Sigmoid colon (tissue), 7 donors: ENCODE results near the gene PGP. TPM values are rescaled to one million over a fixed set of nuclear protein-coding genes. Genes with fewer than 3 reads are reported as not detected.

ENCODE experiments used
- DNase-seq: peaks from one replicate; pipeline ENCODE4 v3.0.0-alpha.2; 2019
- H3K27ac ChIP-seq, 4 donors: fragments of 200-600 bp; sonication (generic); one replicate each; pipeline ENCODE4 v1.5.1; 2016 to 2019; ENCODE audit warnings: mild to moderate bottlenecking in 1 of 4
- H3K27me3 ChIP-seq, 3 donors: fragments of 200-600 bp; sonication (generic); one replicate each; pipeline ENCODE4 v1.5.1; 2019; ENCODE audit warnings: mild to moderate bottlenecking in 1 of 3
- H3K36me3 ChIP-seq, 4 donors: fragments of 200-600 bp; sonication (generic); one replicate each; pipeline ENCODE4 v1.5.1; 2016 to 2019
- H3K4me1 ChIP-seq, 4 donors: fragments of 200-600 bp; sonication (generic); one replicate each; pipeline ENCODE4 v1.5.1; 2017 to 2019
- H3K4me3 ChIP-seq, 4 donors: fragments of 200-600 bp; sonication (generic); one replicate each; pipeline ENCODE4 v1.5.1; 2017 to 2019; ENCODE audit warnings: mild to moderate bottlenecking in 2 of 4, moderate library complexity in 1 of 4
- H3K9me3 ChIP-seq, 4 donors: fragments of 200-600 bp in 3 of 4; sonication (generic) in 3 of 4; one replicate each; pipeline versions ENCODE4 v1.5.1 to v1.6.1; 2013 to 2019
- EP300 ChIP-seq, 4 donors: sonication (generic); formaldehyde crosslinking; IDR thresholded peaks; one replicate each; pipeline ENCODE4 v1.6.1; 2017; ENCODE audit warnings: antibody characterized with exemption in 4 of 4
- POLR2A ChIP-seq, 2 donors: fragments of 450-650 bp; IDR thresholded peaks; one replicate each; pipeline ENCODE4 v1.6.1; 2016; ENCODE audit warnings: antibody characterized with exemption in 2 of 2, mild to moderate bottlenecking in 2 of 2, moderate library complexity in 2 of 2
- POLR2AphosphoS5 ChIP-seq, 4 donors: sonication (generic); formaldehyde crosslinking; IDR thresholded peaks; one replicate each; pipeline ENCODE4 v1.6.1; 2017; ENCODE audit warnings: antibody characterized with exemption in 4 of 4
- WGBS, 2 donors: extraction: QIAGEN DNeasy Blood & Tissue Kit; methylation state at CpG; one replicate each; pipeline ENCODE4 v1.1.7; 2013; 5-methylcytosine and 5-hydroxymethylcytosine counted together
- intact Hi-C: fragments of 100-400 bp; cut with DNase I; formaldehyde crosslinking; loops from one replicate; pipeline ENCODE4 v1.15.1; 2023
- polyA plus RNA-seq, 3 donors: library from polyadenylated mRNA; stranded (reverse); fragments of 200-250 nt; gene quantifications; one replicate each; pipeline ENCODE4 v1.2.3, GENCODE V29; 2013
- total RNA-seq, 4 donors: library from RNA; depleted of rRNA; stranded (reverse); fragments of >200 nt; gene quantifications; one replicate each; pipeline ENCODE4 v1.1.0, GENCODE V29; 2016
- TF ChIP-seq, protein P1 (sequence below), 4 experiments: fragments of 450-650 bp in 3 of 4; fragments of 200-600 bp in 1 of 4; IDR thresholded peaks; one replicate each; pipeline ENCODE4 v1.5.1; 2016 to 2019; ENCODE audit warnings: antibody characterized with exemption in 4 of 4, mild to moderate bottlenecking in 3 of 4, moderate library complexity in 2 of 4
- donor health status: healthy with polysubstance abuse.
- donor health status: Bipolar disorder and iron deficiency.
- donor health status: healthy.

Gene PGP
- total and polyA plus RNA-seq, 7 donors, result 6.0 to 20.2 (median 10.3) TPM

DNA sequence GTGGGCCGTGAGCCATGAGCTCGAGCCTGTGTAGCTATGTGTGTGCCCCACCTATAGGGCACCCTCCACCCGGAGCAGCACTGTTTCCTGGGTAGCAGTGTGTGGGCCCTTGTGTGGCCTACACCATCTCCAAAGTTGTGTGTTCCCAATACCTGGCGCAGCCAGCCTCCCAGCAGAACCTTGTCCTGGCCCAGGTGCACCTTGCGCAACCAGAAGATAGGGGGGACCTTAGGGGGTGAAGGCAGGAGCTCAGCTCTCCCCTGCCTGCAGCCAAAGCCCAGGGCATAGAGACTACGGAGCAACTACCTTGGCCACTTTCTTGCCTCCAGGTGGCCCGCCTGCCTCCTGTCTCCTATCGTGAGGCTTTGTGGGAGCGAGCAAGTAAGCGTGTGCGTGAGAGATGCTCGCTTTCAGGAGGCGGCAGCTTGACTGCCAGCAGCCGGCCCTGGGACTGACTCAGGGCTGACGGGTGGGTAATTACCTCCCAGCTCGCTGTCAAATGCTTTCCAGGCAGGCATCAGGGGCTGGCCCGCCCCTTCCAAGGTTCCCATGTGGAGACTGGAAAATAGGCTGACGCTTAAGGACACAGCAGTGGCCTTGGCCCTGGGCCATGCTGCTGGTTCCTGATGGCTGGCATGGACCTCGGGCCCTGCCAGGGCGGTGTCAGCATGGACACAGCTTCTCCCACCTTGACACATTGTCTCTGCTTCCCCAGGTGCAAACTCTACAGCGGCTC lies 40.1 kb downstream of the PGP start:
- peaks cover 30 to 86% (median 56%) of the 10 kb centered on the region in 4 donors for H3K36me3 ChIP-seq
- H3K27me3 ChIP-seq, result peaks cover 0 to 8% (median 0%) of the 10 kb centered on the region in 3 donors
- no peak for DNase-seq
- no peaks in the 10 kb centered on the region for H3K9me3 ChIP-seq
- peaks cover 0 to 5% (median 0%) of the 10 kb centered on the region in 4 donors for H3K4me1 ChIP-seq
- no peak overlapping the region for H3K27ac ChIP-seq
- no peak overlapping the region for H3K4me3 ChIP-seq
- 92 to 94% methylated on average over 21 of the region's 21 CpGs for WGBS, 2 donors
- no peak for TF ChIP-seq POLR2AphosphoS5 (IDR thresholded peaks at IDR 0.05)
- TF ChIP-seq POLR2A (IDR thresholded peaks at IDR 0.05), result no peak
- intact Hi-C loops, result no loop called here

DNA sequence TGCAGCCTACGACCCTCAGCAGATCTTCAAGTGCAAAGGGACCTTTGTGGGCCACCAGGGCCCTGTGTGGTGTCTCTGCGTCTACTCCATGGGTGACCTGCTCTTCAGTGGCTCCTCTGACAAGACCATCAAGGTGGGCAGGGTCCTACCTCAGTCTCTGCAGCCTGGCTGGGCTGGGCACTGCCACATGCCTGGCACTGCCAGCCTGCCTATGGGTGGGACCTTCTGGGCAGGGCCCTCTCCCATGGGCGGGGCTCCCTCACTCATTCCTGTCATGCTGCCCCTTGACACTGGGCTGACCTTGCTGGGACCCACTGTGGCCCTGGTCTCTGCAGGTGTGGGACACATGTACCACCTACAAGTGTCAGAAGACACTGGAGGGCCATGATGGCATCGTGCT lies 40.7 kb downstream of the PGP start:
- Histone ChIP-seq H3K27ac (no peak overlapping the region), H3K27me3 (peaks cover 0 to 8% (median 0%) of the 10 kb centered on the region in 3 donors), H3K4me3 (no peak overlapping the region), H3K9me3 (no peaks in the 10 kb centered on the region), H3K4me1 (peaks cover 0 to 5% (median 0%) of the 10 kb centered on the region in 4 donors), H3K36me3 (peaks cover 30 to 92% (median 56%) of the 10 kb centered on the region in 4 donors)
- WGBS, 2 donors, result 91 to 92% methylated on average over 4 of the region's 4 CpGs
- intact Hi-C loops, result no loop called here
- DNase-seq, result no peak
- TF ChIP-seq, protein P1, sequence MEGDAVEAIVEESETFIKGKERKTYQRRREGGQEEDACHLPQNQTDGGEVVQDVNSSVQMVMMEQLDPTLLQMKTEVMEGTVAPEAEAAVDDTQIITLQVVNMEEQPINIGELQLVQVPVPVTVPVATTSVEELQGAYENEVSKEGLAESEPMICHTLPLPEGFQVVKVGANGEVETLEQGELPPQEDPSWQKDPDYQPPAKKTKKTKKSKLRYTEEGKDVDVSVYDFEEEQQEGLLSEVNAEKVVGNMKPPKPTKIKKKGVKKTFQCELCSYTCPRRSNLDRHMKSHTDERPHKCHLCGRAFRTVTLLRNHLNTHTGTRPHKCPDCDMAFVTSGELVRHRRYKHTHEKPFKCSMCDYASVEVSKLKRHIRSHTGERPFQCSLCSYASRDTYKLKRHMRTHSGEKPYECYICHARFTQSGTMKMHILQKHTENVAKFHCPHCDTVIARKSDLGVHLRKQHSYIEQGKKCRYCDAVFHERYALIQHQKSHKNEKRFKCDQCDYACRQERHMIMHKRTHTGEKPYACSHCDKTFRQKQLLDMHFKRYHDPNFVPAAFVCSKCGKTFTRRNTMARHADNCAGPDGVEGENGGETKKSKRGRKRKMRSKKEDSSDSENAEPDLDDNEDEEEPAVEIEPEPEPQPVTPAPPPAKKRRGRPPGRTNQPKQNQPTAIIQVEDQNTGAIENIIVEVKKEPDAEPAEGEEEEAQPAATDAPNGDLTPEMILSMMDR (IDR thresholded peaks at IDR 0.05), result no peak
- no peak for TF ChIP-seq POLR2A (IDR thresholded peaks at IDR 0.05)
- TF ChIP-seq POLR2AphosphoS5 (IDR thresholded peaks at IDR 0.05), result no peak
- no peak for TF ChIP-seq EP300 (IDR thresholded peaks at IDR 0.05)

DNA sequence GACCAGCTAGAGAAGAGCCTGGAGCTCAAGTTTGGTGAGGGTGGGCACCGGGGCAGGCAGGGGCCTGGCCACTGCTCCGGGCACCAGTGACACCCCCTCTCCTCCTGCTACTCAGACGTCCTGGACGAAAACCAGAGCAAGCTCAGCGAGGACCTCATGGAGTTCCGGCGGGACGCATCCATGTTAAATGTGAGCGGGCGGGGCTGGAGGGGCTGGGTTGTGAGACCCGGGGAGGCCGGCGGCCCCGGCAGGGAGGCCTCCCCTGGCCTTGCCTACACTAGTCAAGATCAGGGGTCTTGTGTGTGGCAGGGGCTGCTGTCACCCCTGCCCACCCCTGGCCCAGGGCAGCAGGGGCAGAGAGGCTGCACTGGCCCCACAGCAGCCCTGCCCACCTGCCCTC lies 41.3 kb downstream of the PGP start:
- intact Hi-C loops, result no loop called here
- WGBS, 2 donors, result 91 to 94% methylated on average over 14 of the region's 14 CpGs
- TF ChIP-seq, protein P1 (IDR thresholded peaks at IDR 0.05), result no peak
- no peak for TF ChIP-seq POLR2A (IDR thresholded peaks at IDR 0.05)
- TF ChIP-seq EP300 (IDR thresholded peaks at IDR 0.05), result no peak
- TF ChIP-seq POLR2AphosphoS5 (IDR thresholded peaks at IDR 0.05), result no peak
- peaks cover 0 to 4% (median 0%) of the 10 kb centered on the region in 3 donors for H3K27me3 ChIP-seq
- H3K36me3 ChIP-seq, result peaks cover 30 to 98% (median 59%) of the 10 kb centered on the region in 4 donors
- DNase-seq, result no peak
- H3K4me1 ChIP-seq, result peaks cover 0 to 2% (median 0%) of the 10 kb centered on the region in 4 donors
- H3K9me3 ChIP-seq, result no peaks in the 10 kb centered on the region
- no peak overlapping the region for H3K27ac ChIP-seq
- H3K4me3 ChIP-seq, result no peak overlapping the region

DNA sequence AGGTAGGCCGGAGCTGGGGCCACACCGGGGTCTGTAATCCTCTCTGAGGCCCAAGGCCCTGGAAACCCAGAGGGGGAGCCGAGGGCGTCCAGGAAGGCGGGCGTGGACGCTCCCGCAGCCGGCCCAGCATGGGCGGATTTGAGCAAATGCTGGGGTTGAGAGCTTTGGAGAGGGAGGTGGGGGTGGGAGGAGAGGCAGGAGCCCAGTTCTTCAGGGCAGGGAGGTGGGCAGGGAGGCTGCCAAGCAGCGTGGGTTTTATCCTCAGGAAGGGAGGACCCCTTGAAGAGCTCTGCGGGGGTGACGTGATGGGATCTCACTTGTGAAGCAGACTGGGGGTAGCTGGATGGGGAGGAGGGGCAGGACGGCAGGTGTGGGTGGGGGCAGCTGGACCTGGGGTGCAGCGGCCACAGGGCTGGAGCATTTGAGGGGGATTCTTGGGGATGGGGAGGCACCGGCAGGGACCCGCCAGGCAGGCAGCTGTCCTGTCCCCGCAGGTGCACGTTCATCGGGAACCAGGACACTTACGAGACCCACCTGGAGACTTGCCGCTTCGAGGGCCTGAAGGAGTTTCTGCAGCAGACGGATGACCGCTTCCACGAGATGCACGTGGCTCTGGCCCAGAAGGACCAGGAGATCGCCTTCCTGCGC lies 41.8 kb downstream of the PGP start:
- Histone ChIP-seq H3K27ac (no peak overlapping the region), H3K27me3 (no peaks in the 10 kb centered on the region), H3K9me3 (no peaks in the 10 kb centered on the region), H3K36me3 (peaks cover 30 to 100% (median 65%) of the 10 kb centered on the region in 4 donors), H3K4me3 (no peak overlapping the region), H3K4me1 (no peaks in the 10 kb centered on the region)
- 92 to 96% methylated on average over 29 of the region's 29 CpGs for WGBS, 2 donors
- TF ChIP-seq POLR2AphosphoS5 (IDR thresholded peaks at IDR 0.05) (no peak), EP300 (IDR thresholded peaks at IDR 0.05) (no peak), POLR2A (IDR thresholded peaks at IDR 0.05) (no peak)
- TF ChIP-seq, protein P1 (IDR thresholded peaks at IDR 0.05), result no peak
- DNase-seq, result no peak
- intact Hi-C loops, result no loop called here

DNA sequence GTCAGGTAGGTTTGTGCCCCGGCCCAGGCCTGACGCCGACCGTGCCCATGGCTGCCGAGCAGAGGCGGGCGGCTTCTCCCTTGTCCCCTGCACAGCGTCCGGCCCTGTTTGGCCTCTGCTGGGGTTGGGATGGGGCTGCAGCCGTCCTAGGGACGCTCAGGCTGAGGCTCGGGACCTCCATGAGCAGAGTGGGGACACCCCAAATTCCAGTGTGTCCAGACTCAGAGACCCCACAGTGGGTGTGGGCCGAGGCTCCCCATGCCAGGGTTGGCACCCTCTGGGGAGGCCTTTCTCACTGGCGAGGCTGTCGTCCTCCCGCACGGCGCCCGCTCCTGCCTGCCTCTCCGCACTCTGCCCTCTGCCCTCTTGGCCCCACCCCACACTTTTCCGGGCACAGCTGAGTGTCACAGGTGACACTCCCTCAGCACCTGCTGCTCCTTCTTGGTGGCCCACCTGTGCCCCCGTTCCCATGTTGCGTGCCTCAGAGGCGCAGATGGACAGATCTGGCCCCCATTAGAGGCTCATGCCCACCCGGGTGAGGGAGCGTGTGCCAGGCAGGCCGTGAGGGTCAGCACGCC lies 43.0 kb downstream of the PGP start:
- H3K27me3 ChIP-seq, result no peaks in the 10 kb centered on the region
- H3K27ac ChIP-seq, result no peak overlapping the region
- H3K4me1 ChIP-seq, result no peaks in the 10 kb centered on the region
- intact Hi-C loops, result no loop called here
- WGBS, 2 donors, result 89 to 95% methylated on average over 28 of the region's 28 CpGs
- no peak for DNase-seq
- no peak overlapping the region for H3K4me3 ChIP-seq
- no peaks in the 10 kb centered on the region for H3K9me3 ChIP-seq
- H3K36me3 ChIP-seq, result peaks cover 30 to 100% (median 68%) of the 10 kb centered on the region in 4 donors
- TF ChIP-seq, protein P1 (IDR thresholded peaks at IDR 0.05), result no peak
- no peak for TF ChIP-seq POLR2A (IDR thresholded peaks at IDR 0.05)
- no peak for TF ChIP-seq POLR2AphosphoS5 (IDR thresholded peaks at IDR 0.05)
- no peak for TF ChIP-seq EP300 (IDR thresholded peaks at IDR 0.05)
